CD4-positive, alpha-beta T cell treated with Interleukin-12 subunit alpha and Interleukin-12 subunit beta, for 1 hour (primary cell): Measurements from ENCODE around the gene PEX10.

ENCODE experiments used
- DNase-seq: peaks from one replicate; pipeline ENCODE4 v3.0.0-alpha.2; 2020

Gene PEX10

DNA sequence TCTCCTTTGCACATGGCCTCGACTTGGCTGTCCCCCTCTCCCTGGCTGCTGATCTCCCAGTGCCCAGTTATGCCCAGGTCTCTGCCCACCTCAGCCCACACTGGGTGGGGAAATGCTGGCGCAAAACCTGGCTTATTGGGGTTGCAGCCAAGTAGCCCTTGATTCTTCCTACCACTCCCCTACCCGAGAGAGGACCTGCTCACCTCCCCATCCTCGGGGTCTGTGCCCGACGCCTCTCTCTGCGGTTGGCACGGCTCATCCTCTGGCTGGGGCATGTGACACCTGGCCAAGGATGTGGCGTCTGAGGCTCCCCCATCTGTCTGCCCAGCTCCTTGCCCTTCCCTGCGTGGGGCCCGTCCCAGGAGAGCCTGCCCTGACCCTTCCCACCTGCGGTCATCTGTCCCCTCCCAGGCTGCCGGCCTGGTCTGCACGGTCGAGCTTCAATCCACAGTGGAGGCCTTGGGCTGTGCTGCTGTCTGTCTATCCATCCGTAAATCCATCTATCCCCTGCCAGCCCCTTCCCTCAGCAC is 6.5 kb upstream of the PEX10 start:
- DNase-seq, result no peak

DNA sequence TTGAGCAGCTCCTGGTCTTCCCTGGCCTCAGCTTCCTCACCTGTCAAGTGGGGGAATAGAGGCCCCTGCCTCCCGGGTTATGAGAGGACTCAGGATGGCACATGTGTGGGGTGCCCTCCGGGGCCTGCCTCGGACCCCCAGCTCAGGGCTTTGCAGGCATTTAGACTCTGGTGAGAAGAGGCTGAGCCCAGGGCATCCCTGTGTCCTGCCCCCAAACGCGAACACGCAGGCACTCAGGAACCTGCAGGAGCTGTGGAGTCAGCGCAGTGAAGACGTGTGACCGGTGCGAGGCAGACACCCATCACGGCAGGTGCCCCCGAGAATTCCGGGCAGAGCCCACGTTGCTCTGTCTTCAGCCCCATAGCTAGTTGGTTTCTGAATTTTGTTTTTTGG is 5.5 kb upstream of the PEX10 start:
- no peak for DNase-seq

DNA sequence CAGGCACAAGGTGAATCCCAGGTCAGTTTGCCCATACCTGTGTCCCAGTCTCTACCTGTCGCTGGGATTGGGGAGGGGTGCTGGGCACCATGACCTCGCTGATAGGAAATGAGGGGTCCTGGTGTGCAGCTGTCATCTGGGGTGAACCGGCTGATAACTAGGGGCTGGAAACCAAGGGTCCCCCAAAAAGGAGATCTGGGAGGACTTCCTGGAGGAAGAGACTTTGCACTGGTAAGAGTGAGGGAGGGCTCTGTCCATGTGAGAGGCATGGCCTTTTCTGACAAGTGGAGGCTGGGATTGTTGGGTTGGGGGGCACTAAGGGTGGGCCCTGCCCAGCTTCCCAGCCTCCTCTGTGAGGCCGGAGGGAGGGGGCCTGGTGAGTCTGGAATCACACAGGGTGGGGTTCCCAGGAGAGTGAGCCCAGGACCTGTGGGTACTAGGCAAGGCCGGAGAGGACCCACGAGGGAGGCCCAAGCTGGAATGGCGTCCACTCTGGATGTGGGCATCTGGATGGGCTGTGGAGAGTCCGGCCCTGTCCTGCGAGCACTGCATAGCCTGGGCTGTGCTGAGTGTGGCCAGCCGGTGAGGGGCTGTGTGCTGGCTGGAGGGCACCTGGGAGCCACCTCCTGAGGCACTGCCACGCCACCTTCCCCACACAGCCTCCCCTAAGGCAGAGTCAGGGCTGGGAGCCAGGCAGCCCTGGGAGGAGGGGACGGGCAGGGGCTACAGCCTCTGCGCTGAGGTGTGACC is 4.9 kb upstream of the PEX10 start:
- no peak for DNase-seq

DNA sequence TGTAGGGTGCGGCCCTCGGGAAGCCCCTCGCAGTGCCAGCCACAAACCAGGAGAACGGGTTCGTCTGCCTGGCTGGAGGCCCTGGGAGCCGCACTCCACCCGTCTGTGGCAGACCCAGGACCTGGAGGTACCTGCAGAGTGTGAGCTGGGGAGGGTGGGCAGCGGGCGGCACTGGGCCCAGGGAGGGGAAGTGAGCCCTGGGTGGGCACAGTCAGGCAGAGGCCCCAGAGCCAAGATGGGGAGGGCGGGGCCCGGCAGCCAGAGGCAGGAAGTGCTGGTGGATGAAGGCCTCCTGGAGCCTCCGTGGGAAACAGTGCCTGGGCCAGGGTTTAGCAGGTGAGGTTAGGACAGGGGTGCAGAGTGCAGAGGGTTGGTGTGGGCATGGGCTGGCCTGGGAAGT is 4.0 kb upstream of the PEX10 start:
- peak; percentile 26 for DNase-seq

DNA sequence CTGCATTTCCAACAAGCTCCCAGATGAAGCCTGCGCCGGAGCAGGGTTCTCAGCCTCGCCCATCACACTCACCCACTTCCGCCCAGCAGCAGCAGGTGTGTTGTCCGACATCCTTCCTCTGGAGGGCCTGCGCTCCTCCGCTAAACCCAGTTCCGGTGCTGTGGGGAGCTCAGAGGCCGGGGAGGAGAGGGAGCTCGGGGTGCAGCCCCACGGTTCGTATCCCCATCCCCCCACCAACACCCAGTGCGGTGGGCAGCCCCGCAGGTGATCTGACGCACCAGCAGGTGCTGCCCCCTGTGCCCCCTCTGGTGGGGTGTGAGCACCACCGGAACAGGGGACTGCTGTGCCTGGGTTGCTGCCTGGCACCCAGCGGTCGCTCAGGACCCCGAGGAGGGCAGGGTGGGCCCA is 3.4 kb upstream of the PEX10 start:
- peak; percentile 58 for DNase-seq

DNA sequence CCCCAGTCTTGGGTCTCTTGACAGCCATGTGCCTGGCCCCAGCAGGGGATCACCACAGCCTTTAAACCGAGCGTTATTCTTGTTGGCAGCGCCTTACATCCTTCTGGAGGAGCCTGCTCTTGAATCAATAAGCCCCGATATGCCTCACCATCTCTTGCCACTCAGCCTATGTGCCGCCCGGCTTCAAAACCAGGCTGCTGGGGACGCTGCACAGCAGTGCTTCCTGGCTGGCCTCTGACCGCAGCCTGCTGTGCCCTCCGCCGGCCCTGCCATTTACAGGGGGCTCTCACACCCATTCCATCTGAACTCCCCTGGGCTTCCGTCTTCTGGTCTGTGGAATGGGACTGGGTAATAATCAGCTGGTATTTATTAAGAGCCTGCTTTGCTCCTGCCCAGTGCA is 3.0 kb upstream of the PEX10 start:
- DNase-seq, result no peak

DNA sequence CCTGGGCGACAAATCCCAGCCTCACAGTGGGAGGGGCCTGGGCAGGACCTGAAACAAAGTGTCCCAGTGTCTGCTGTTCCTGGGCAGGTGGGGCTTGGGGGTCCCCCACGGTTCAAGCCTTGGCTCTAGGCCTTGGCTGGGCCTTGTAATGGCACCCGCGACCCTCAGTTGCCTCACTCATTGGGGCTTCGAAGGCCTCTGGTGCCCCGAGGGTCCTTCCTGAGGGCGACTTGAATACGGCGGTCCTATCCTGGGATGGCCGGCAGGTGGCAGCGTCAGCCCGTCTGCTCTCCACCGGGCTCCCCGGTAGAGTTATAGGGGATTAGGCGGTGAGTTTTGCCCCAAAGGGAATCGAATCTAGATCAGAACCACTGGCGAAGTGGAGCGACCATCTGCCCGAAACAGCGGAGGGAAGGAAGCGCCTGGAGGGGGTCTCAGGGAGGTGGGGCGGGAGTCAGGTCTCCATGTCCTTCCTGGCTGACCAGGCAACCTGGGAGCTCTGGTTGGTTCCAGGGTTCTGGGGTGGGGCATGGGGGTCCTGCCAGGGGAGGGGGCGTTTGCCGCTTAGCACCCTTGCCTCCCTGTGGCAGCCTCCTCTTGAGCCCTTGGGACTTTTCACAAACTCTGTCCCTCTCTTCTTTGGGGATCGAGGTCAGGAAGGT is 2.1 kb upstream of the PEX10 start:
- peak; percentile 84 for DNase-seq

DNA sequence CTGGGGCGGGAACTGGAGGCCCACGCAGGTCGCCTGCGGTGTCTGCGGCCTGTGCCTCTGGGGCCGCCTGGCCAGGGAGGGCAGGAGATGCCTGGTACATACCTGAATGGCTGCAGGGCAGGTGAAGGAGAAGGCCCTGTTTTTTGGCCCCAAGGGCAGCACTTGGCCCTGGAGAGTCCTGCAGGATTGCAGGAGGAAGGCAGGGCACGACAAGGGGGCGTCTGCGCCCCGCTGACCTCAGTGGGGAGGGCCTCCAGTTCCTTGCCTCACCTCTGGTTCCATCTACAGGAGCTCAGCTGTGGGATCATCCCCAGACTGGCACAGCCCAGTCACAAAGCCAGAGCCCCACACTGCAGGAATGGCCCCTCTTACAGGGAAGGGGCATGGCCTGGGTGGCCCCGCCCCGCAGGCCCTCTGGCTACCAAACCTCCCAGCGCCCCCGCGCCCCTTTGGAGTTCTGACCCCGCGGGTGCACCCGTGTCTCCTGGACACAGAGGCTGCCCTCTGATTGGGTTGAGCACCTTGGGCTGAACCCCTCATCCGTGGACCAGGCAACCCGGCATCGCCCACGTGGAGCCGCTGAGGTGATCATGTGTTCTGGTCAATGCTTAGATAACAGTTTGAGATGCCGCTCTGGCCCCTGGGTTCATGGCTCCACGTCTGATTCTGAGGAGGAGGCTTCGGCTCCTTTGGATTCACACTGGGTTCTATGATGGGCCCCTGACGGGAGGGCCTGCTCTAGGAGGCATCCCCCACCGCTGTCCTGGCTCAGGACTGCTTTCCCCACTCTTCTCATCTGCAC is 1.3 kb upstream of the PEX10 start:
- DNase-seq, result no peak

DNA sequence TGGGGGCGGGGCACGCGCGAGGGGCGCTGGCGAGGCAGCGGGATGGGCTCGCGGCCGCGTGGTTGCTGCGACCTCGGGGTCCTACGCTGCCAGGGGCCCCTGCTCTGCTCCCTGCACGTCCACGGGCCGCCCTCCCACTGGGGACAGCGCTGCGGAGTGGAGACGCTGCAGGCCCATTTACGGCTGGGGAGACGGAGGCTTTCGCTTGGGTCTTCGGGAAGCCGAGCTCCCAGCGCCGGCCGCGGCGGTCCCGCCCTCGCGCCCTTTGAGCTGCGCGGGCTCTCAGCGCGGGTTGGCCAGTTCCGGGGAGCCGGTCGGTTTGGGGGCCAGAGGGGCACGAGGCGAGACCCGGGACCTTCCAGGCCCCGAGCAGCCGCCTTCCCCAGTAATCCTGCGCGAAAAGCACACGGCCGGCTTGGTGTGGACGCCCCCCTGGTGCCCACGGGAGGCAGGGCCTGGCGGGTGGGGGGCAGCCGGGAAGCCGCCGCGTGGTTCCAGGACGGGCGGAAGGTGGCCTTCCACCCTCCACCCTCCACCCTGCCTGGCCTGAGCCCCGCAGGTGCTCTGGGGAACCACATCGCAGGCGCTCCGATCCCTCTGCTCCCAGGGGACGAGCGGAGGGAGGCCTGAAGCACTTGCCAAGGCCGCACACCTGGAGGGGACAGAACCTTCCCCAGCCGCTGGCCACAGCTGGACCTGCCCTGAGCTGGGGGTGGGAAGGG is 570 bp upstream of the PEX10 start:
- no peak for DNase-seq

DNA sequence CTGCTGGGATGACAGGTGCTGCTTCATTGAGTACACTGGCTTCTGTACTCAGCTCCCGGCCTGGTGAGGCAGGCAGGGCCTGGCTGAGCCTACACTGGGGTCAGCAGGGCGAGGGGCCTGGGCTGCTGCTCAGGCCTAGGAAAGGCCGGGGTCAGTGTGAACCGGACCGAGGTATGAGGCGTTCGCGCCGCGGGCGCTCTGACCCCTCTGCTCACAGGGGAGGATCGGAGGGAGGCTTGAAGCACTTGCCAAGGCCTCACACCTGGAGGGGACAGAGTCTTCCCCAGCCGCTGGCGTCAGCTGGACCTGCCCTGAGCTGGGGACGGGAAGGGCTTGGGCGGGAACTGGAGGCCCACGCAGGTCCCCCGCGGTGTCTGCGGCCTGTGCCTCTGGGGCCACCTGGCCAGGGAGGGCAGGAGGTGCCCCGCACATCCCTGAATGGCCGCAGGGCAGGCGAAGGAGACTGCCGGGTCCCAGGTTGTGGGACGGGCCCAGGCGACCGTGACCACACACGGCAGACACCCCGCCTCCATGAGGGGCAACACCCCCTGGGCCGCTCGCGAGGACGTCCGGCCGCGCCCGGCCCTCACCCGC is 466 bp downstream of the PEX10 start:
- no peak for DNase-seq

DNA sequence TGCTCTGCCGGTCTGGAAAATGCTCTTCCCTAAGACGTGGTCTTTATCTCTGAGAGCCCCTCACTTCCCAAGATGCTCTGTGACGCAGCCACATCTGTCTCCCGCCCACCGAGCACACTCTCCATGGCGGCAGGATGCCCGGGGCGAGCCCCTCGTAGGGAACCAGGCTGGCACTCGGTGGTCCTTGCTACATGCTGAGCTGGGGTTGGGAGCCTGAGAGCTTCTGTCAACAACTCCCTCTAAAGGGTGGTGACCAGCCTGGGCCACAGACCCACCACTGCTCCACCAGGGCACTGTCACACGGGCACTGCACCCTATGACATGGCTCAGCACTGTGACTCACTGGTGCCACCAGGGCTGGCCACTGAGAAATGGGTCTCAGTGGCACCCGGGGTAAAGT is 2.6 kb downstream of the PEX10 start:
- no peak for DNase-seq

DNA sequence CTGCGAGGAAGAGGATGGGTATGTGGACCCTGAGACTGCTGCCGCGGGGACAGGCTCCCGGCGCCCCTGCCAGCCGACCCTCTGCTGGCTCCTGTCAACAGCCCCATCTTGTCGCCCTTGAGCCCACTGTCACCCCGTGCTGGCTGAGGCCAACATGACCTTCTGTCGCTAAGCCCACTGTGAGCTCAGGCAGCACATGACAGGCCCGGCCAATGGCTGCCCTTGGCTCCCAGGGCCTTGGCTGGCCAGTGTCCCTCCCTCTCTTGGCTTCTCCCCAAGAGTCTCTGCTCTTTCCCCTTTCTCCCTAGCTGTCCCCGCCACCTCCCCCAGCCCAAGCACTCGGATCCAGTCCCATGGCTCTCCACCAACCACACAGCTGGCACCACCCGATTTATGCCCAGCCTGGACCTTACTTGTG is 3.5 kb downstream of the PEX10 start:
- DNase-seq, result no peak

DNA sequence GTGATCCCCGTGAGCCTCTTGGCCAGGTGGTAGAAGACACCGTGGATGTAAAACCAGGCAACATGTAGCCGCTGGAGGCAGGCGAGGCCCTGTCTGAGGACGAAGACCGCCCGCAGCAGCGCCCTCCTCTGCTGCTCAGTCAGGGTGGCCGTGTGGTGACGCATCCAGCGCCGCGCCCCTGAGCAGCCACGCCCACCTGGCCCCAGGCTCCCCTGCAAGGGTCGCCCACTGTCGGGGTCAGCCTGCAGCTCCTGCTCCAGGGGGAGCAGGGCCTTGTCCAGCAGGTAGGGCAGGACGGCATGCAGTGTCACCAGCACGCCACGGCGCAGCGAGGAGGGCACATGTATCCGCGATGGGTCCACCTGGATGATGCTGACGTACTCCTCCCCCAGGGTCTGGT is 3.9 kb downstream of the PEX10 start:
- DNase-seq, result no peak

DNA sequence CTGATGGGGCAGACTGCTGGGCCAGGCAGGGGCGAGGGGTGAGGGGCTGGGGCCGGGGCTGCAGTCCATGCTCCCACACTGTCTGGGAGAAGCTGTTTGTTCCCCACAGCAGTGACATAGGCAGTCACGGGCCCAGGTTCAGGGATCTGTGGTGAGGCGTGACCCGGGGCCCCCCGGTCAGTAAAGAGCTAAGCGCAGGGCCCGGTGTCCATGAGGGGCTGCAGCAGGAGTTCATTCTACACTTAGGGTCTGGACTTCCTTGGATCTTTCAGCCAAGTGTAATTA is 4.4 kb downstream of the PEX10 start:
- no peak for DNase-seq

DNA sequence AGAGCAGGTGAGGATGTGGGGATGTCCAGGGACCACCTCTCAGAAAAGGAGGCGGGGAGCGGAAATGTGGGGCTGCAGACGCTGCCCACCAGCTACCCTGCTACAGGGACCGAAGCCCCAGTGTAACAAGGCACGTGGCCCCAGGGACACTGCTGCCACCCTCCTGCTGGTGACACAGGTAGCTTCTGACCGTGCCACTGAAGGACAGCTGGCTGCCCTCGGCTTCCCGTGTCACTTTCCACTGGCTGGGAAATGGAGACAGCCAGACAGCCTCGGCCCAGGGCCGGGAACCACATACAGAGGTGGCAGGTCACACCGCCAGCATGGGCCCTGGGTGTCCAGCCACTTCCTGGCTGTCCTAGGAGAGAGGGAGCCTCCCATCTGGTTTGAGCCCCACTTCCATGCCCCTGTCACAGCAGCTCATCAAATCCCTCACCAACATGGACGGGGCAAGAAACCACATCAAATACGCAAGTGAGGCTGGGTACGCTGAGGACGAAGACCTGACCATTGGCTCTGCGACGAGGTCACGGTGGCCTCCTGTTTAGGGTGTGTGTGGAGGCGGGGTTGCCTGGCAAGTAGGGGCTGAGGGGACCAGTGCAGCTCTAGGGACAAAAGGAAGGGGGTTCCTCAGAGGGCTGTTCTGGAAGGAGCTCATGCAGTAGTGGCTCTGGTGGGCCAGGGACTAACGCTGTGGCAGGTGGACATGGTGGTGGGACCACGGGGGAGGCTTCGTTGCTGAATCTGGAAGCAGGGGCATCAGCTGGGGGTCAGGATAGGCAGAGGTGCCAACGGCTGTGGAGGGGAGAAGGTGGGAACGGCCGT is 5.0 kb downstream of the PEX10 start:
- DNase-seq, result no peak

DNA sequence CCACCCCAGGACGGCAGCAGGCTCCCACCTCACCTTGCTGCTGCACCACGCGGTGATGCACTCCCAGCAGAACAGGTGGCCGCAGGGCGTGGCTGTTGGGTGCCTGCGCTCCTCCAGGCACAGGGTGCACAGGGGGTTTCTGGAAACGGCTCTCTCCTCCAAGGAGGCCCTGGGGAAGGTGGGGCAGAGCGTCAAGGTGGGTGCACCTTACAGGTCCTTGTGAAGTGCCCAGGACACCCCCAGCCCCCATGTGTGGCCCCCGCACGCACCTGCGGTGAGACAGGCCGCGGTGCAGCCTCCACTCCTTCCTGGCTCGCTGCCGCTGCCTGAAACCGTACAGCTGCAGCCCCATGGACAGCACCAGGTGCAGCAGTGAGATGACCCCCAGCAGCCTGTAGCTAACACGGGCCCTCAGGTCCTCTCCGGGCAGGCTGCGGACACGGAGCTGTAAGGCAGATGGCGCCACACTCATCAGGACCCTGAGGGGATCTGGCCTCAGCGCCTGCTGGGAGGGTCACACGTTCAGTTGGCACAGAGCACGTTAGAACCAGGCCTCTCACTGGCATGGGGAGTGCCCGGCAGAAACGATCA is 5.8 kb downstream of the PEX10 start:
- DNase-seq, result no peak

DNA sequence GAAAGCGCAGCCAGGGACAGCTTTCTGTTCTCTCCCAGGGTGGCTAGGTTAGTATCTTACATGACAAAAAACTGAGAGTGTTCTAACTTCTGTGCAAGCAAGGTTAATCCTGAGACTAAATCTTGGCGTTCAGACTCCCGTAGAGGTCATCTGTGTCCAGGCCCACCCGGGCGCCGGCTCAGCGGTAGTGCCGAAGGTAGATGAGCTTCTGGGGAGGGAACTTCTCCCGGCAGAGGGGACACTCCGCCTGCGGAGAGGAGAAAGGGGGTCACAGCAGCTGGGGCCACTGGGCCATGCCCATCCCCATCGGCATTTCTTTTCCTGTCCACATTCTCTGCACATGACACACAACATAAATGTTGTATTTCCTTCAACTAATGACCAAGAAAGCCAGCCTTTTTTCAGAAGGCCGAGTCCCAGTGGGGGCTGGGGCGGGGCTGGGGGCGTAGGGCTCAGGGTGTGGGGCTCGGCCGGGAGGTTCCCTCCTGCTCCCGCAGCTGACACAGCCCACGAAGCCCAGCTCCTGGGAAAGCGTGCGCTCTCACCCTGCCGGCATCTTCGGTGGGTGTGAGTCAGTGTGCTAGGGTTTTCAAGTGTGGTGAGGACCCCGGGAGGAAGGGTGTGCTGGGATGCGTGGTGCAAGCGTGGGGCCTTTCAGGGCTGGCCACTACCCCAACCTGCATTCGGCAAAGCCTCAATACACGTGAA is 6.6 kb downstream of the PEX10 start:
- no peak for DNase-seq

DNA sequence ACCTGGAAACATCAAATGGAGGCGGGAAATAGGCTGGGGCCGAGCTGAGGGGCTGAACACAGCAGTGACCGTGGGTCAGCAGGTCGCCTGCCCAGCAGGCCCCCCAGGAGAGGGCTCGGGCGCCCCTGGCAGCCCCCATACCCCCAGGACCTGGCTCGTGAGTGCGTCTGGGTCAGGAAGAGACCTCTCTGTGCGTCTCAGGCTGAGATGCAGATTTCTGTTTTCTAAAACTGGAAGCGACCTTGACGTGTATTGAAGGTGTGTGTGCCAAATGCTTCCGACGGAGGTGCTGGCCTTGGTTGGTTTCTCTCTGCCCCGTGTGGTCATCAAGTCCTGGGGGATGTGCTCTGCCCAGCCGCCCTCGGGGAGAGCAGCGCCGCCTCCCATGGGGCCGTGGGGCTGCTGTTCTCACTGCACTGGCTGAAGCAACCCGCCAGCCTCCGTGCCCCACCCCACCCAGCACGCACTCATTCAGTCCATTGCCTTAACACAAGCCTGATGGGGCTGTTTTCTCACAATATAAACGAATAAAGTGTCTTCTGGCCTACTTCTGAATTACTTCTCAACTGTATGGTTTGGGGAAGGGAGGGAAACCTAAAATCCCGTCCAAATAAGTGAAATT is 7.4 kb downstream of the PEX10 start:
- no peak for DNase-seq

DNA sequence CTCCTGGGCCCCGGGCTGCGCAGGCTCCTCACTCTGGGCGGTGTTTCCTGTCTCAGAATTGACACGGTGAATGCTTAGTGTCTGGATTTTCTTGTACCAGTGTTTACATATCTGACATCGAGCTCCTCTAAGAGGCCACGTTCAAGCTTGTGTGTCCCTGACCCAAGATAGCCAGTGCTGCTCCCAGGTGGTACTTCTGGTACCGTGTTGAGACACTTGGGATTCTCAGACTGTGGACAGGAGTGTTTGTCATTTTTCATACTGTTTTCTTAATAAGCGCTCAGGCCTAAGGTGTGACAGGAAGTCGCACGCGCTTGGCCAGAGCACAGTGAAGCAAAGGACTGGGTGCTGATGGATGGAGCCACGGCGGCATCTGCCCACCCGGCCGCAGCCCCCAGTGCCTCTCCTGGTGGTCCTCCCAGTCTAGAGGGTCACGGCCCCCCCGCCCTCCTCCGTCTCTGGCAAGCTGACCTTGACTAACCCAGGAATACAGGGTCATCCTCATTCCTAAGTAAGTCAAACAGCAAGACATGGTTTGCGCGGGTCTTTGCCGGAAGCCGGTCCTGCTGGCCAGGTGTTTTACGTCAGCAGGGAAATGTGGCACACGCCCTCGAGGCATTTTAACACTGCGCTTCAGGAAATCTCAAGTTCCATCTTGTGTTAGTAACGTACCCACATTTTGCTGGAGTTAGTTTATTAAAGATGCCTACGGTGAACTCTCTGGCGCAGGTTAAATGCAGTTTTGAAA is 8.0 kb downstream of the PEX10 start:
- DNase-seq, result no peak

DNA sequence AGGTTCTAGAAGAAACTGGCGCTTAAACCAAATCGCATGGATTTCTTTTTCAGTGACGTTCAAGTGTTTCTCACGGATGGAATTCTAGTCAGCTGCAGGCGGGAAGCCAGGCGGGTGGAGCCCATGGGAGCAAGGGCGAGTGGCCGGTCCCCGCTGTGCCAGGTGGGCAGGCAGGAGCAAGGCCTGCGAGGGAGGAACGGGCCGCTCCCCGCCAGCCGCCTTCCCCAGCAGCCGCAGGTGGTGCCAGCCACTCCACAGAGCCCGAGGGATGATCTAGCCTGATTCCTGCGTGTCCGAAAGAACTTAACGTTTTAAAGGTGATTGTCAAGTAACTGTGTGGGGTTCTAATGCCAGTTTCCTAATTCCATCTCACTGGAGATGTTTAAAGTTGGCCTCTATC is 9.1 kb downstream of the PEX10 start:
- no peak for DNase-seq
